GM10266 (cell line): Measurements from ENCODE around the gene RELL1.

Experiments
- DNase-seq: peaks from one replicate; pipeline ENCODE4 v3.0.0; 2012; ENCODE audit errors: extremely low spot score
- CTCF ChIP-seq: IDR thresholded peaks from 2 replicates; pipeline ENCODE4 v1.5.1; 2012; ENCODE audit warnings: mild to moderate bottlenecking, low read depth; ENCODE audit not compliant: control insufficient read depth, insufficient read depth; ENCODE audit errors: missing control alignments

Gene RELL1

DNA sequence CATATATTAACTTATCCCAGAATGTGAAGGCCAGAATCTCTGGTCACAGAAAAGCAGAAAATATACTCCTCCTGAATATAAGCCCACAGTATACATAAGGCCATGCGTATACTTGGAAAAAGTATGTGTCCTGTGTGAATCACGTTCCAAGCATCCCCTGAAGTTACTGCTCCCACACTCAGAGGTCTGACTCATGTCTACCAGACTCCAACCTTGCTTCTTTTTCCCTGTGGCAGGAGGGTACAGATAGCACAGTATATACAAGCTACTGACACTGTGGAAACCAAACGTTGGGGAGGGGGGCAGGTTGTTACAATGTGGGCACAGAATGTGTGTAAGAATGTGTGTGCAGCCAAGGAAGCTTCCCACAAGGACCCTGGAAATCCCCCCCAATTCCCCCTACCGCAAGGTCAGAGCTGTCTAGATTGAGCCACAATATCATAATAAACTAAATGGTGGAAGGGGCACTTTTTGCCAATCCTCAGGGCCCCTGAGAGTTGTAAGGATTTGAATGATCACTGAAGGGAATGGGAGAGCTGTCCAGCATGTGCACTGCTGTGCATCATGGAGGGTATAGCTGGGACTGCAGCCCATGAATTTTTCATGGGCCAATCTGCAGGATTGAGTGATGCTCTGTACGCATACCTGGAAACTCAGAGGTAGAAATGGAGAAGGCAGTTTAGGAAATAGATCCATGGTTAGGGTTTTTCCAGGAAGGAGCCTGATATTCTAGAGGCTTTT, 7.4 kb upstream of the RELL1 start:
- TF ChIP-seq CTCF, result no peak
- DNase-seq, result no peak

GRCh38 chr4:37693030-37693429, 6.9 kb upstream of the RELL1 start:
- no peak for DNase-seq
- TF ChIP-seq CTCF, result no peak

DNA sequence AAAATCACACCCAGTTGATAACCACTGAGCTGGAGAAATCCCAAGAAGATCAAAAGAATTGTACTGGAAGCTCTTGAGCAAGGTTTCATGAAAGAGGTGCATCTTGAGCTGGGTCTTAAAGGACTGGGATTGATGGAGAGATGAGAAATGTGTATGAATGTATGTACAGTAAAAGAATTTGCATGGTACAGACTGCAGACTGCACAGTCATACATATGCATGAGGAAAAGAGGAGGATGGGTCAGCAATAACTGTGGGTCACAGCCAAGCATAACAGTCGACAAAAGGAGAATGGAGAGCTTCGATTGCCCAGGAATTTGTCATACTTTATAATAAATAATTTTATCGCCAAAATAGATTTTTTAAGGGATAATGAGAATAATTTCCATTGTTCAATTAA, 4.8 kb upstream of the RELL1 start:
- DNase-seq, result no peak

DNA sequence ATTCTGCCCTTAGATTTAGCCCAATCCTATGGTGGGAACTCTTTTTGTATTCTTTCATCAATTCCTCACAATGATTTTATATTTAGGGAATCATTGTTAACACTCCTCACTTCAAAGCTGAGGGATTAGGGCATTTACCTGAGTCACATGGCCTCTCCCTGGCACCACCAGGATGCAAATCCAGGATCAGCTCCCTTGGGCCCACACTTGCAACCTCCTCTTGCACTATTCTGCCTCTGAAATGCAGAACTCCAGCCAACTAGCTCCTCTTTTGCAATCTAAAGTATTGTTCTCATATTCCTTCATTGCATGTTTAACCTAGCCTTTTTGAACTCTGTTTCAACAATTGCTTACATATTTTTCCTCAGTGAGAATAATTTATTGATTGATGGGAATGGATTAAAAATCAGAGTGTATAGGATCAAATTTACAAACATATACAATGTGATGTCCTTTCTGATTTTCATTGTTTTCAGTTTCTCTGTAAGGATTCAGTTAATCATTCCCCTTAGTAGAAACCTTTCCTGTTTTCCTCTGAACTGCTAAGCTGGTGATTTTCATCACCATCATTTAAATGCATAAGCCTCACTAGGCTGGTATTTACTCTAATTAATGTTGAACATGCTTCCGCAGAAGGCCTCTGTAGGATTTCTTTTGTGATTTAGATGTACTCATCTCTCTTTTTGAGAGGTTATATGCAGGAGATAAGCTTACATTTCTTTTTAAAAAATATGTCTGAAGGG, 3.3 kb upstream of the RELL1 start:
- DNase-seq, result no peak
- no peak for TF ChIP-seq CTCF

More for the DNA sequence above, 4.8 kb upstream of the RELL1 start:
- no peak for TF ChIP-seq CTCF

GRCh38 chr4:37687681-37688080, 1.5 kb upstream of the RELL1 start:
- DNase-seq, result no peak
- TF ChIP-seq CTCF, result no peak

- no peak for TF ChIP-seq CTCF
- DNase-seq, result no peak
These were observed 1.0 kb upstream of the RELL1 start for GRCh38 chr4:37687194-37687562.

DNA sequence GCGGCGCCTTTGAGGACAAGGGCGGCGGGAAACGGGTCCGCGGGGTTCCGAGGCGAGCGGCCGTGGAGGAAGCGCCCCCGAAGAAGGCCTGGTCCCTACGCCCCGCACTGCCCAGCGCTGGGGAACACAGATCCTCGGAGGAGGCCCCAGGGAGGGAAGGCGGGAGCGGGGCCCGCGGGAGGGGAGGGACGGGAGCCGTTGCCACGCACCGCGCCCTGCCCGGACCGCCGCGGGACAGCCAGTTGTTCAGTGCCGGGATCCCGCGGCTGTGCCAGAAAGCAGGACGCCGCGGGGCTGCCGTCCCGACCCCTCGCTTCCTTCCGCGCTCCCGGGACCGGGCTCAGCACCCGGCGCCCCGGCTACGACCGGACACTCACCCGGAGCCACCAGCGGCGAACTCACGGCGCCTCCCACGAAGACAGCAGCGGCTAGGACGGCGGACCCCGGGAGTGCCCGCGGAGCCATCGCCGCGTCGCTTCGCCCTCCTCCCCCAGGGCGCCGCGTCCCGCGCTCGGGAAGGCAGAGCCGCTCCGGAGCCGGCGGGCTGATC, 278 bp downstream of the RELL1 start:
- peak; percentile 32 for DNase-seq
- TF ChIP-seq CTCF, result no peak
